HG03354 (cell line): ENCODE data around the gene TNRC6B.
"Not testable (repeated sequence)": the region's sequence is repeated elsewhere in the genome, so short reads cannot be mapped to it uniquely, and the experiment has no call there.

Source experiments
- ATAC-seq: cut with Tn5 transposase; IDR thresholded peaks from one replicate; pipeline ENCODE4 v1.9.1; 2021; ENCODE audit warnings: mild to moderate bottlenecking; ENCODE audit not compliant: unreplicated experiment, poor library complexity, severe bottlenecking

TNRC6B gene

DNA sequence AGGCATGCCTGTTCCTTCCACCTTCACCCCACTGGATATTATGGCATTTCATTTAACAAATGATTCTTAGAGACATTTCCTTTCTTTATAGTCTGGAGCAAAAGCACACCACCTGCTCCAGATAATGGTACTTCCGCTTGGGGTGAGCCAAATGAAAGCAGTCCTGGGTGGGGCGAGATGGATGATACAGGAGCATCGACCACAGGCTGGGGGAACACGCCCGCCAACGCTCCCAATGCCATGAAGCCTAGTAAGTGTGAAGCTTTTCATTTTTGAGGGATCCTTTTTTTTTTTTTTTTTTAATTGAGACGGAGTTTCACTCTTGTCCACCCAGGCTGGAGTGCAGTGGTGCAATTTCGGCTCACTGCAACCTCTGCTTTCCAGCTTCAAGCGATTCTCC is 92.3 kb downstream of the TNRC6B start:
- no peak for ATAC-seq

DNA sequence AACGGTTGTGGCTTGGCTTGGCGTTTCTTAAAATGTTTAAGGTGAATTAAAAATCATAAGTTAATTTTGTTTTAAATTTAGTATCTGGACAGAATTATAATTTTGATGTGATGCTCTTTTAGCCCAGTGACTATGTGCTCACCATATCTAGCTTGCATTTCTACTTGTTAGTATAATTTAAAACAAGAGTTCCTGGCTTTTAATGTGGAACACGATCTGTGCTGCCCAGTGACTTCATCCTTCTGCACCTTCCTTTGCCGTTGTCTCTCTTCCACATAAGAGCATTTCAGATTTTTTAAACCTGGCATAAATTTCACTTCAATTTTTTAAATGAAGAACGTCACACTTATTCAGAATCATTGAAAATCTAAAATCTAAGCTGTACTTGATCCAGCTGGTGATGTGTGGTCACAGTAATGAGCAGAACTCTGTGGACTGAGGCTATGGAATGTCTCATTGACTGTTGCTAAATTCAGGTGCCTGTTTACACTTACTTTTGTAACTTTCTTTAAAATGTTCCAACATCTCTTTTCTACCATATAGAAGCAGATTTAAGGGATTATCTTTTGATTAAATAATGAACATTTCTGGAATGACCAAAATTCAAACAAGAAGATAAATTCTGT is 93.1 kb downstream of the TNRC6B start:
- no peak for ATAC-seq

DNA sequence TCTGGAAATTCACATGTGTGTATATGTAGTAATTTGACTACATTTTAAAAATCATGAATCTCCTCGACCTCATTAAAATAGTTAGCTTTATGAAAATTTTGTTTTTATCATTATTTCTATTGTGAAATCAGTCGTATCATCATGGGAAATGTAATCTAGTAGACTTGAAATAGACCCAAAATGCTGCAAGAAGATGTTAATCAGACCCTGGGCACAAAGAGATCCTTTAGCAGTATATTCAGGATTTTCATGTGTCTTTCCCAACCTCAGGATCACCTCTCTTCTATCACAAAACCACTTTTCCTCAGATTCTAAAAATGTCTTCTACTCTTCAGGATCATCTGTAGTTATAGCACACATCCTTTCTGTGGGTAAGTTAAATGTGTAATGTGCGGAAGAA is 93.7 kb downstream of the TNRC6B start:
- no peak for ATAC-seq

DNA sequence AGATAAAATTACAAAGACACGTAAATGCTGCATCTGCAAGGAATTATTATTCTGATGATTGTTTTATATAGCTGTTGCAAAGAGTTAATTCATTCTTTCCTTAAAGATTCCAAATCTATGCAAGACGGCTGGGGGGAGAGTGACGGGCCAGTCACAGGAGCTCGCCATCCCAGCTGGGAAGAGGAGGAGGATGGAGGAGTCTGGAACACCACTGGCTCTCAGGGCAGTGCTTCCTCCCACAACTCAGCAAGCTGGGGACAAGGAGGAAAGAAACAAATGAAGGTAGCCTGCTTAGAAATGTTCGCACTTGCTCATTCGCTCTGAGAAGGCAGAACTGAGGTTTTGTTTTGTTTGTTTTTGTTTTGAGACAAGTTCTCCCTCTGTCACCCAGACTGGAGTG is 95.6 kb downstream of the TNRC6B start:
- ATAC-seq: no peak

DNA sequence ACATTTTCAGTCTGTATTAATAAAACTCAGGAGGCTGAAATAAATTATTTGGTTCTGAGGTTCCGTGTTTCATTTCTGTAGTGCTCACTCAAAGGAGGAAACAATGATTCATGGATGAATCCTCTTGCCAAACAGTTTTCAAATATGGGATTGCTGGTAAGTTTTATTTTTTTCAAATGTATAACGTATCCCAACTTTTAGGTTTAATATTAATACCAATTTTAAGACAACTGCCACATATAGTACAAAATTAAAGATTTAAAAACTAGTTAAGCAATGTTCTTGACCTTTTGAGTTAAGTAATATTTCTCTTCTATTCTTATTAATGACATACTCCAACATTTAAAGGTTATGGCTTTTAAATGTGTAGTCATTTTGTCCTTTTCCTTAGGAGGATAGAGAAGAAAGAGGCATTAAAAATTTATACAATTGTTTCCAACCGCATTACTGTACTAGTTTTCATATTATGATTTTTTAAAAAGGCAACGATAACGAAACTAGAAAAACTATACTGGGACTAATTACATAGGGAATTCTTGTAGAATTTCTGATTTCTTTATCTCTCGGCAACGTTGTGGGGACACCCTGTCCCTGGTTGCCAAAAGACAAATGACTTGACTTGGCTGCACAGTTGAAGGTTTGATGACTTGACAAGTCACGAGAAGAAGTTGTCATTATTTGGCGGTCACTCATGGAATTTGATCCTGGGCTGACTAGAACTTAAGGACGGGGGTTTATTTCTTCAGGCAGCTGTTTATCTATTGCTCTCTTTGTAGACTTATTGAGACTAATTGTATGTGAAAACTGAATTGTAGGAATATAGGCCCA is 99.5 kb downstream of the TNRC6B start:
- no peak for ATAC-seq

DNA sequence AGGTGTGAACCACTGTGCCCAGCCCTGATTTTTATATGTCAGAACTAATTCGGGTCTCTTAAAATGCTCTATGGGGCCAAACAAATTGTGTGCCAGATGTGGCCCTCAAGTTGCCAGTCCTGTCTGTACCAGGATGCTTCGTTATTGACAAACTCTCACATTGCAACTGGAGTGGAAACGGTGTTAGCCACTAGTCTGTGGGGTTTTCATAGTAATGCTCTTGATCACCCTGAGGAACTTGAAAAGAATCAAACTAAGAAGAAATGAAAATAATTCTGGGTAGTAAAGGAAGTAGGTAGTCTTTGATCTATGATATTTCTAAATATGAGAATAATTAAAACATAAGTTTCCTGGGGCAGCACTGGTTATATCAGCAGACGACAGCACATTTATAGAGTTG is 101.3 kb downstream of the TNRC6B start:
- no peak for ATAC-seq

DNA sequence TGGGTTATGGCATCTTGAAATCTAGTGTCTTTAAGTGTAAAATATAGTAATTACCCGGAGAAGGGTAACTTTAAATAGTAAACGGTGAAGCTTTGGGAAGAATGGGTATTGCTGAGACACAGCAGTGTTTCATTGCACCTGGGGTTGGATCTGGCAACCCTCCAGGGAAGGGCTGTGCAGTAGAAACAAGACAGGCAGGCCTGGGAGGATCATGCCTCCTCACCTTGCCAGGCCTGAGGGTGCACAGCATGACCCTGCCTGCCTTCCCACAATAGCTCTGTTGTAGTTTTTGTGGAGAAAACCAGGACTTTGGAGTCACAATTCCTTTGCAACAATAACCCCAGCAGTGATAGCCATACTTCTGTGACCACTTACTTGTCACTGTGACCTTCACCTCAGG is 104.0 kb downstream of the TNRC6B start:
- ATAC-seq: no peak

DNA sequence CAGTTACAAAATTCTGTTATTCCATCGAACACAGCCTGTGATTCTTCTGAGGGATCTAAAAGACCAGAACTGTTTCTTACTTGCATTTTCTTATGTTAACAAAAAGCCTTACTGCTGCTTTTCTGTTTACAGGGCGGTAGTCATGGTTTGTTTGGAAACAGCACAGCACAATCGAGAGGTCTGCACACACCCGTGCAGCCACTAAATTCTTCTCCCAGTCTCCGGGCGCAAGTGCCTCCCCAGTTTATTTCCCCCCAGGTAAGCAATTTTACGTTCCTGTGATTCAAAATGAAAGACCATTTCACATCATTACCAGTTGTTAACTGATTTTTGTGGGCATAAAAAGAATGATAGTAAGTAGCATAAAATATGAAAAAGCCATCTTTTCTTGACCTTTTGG is 107.8 kb downstream of the TNRC6B start:
- no peak for ATAC-seq

DNA sequence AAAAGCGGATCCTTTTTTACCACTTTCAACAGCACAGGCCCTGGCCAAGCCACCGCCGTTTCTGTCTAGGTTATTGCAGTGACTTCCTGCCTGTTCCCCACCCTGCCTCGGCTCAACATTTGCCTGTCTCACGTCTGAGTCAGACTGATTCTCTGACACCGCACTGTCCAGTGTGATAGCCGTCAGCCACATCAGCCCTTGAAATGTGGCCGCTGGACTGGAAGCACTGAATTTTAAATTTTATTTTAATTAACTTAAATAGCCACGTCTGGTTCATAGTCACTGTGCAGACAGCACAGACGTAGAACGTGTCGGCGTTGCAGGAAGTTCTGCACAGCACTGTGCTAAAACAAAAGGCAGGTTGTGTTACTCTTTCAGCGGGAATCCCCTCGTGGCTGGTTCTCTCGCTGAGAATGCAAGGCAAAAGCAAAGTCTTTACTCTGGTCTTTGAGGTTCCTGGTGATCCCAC is 112.3 kb downstream of the TNRC6B start:
- no peak for ATAC-seq

DNA sequence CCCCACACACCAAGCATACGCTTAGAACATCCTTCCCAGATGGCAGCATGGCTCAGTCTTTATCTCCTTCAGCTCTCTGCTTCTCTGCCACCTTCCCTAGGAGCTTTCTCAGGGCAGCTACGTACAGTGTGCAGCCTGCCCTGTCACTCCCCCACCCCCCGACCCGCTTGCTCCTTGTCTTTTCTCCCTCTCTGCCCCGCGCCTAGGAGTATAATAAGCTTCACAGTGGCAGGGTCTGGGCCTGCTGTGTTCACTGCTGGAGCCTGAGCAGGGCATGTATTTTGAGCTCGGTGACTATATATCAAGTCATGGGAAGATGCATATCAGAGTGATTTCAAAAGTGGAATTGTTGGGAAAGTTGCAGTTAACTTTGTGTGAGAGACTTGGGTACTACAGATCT is 112.8 kb downstream of the TNRC6B start:
- no peak for ATAC-seq

DNA sequence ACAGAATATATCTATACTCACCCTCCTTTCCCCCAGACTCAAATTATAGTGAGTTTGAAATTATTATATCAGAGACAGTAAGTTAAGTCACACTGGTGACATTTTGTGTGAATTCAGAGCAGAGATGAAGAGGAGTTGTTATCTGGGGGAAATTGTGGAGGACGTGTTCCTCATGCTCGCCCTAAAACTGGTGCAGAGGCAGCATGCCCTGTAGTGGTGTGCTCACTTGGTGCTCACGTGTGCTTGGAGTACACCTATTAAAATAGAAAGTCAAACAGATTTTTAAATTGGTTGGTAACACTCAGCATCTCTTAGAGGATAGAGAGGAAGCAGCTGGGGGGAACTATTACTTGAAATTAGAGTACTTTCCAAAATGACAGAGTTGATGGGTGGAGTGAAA is 117.0 kb downstream of the TNRC6B start:
- no peak for ATAC-seq

DNA sequence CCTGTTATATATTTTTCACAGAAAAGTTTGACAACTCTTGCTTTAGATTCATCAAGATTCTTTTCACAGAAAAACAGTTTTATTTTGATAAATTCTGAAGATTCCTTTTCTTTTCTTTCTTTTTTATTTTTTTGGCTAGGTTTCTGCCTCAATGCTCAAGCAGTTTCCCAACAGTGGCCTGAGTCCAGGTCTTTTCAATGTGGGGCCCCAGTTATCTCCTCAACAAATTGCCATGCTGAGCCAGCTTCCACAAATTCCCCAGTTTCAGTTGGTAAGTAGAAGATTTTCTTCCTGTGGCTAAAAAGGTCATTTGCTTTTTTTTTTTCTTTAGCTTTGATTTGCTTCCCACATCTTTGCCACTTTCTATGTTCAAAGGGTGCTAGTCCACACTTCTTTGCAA is 122.6 kb downstream of the TNRC6B start:
- ATAC-seq: no peak

DNA sequence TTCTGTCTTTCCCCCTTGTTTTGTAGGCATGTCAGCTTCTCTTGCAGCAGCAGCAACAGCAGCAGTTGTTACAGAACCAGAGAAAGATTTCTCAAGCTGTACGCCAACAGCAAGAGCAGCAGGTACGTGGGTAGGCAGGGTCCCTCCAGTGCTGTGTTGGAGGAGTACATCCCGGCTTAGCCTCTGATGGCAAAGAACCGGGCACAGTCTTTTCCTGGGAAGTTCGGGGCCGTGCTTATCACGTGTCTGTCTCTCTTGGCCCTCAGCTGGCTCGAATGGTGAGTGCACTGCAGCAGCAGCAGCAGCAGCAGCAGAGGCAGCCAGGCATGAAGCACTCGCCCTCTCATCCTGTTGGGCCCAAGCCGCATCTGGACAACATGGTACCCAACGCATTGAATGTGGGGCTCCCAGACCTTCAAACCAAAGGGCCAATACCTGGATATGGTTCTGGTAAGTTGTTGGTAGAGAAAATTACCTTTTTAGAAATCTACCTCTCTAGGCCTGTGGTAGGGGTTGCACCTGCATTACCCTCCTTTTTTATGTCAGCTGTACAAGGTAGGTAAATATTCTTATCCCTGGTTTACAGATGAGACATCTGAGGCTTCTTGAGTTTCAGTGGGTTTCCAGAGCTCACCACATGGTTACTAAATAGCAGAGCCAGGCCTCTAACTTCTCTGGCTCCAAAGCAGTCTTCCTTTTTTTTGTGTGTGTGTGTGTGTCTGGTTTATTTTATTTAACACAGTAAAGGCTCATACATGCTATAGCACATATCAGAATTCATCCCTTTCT is 123.4 kb downstream of the TNRC6B start:
- ATAC-seq: peak; percentile 78

DNA sequence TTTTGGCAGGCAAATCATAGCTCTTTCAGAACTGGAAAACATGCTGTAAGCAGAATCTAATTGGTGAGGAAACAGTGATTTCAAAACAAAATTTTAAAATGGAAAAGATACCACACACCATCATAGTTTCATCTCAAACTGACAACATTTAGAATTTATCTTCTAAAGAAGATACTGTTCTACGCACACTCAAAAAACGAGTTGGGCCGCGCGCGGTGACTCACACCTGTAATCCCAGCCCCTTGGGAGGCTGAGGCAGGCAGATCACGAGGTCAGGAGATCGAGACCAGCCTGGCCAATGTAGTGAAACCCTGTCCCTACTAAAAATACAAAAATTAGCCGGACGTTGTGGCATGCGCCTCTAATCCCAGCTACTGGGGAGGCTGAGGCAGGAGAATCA is 124.4 kb downstream of the TNRC6B start:
- ATAC-seq: no peak

DNA sequence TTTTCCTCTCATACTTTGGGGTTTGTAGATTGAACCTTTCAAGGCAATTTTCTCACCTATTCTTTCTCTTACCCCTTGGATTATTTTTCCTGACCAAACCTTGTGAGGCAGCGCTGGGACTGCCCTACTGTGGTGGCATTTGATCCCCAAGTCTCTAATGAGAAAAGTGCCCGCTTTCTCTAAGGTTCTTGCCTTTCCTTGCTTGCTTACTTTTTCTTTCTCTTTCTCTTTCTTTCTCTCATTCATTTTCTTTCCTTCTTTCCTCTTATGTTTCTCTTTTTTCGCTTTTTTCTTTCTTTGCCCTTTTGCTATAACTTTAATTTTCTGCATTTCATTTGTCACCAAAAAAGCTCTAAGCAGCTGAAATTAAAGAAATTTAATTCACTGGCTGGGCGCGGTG is 127.9 kb downstream of the TNRC6B start:
- ATAC-seq: no peak

DNA sequence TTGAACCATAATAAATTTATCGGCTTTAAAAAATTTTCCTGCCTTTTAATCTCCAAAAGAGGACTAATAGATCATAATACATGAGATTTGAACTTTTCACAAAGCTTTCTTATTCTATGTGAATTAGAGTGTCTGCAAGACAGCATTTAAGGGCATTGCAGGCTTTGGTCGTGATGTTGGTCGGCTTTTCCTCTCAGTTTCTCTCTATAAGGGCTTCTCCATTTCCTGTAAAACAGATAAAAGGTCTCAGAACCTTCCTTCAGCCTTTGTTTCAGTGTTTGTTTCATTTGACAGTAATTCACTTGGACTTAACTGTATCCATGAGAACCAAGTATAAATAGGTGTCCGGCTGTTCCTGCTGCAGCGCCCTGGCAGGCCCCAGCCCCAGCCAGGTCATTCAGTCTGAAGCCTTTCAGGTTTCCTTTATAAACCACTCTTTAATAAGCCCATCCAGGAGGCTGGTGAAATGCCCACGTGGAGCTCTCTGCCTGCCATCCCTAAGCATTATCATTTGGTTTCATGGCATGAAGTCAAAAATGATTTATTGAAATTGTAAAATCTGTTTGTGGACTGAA is 131.4 kb downstream of the TNRC6B start:
- no peak for ATAC-seq

DNA sequence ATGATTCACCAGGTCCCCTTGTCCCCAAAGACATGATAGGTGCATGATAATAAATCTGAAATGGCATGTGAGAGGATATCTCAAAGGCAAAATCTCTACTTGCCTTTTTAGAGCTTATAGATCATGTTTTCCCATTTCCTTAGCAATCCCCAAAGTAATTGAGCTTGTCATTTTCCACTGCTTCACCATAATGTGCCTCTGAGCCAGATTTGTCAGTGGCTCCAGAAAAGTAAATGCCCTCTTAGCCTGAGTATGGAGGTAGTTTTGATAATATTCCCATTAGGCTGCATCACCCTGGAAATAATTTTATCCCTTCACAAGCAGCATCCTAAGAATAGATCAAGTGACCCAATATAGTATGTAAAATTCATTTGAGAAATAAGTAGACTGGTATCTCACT is 131.9 kb downstream of the TNRC6B start:
- no peak for ATAC-seq

DNA sequence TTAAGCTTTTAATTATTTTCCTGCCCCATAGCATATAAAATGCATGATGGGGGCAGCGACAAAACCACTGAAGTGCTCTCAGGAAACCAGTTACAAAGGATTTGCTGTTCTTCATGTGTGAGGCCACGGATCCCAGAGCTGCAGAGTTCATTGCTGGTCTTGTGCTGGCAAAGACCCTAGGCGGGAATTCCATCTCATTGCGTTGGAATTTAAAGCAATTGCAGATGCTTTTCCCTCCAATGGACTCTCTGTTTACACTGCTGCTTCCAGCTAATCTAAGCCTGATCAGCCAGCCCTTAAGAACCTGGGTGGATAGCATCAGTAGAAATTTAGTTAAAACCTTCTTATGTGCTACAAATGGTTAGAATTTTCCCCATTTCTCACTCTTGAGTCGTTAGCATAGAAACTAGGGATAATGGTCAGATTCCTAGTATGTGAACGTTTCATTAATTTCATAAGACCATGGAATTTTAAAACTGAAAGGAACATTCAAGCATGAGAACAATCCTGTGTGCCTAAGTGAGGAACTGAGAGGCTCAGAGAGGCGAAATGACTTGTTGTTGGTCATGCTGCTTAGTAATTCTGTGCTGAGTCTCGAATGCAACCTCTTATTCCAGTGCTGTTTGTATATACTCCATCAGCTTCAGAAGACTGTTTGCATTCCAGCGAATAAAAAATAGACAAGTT is 132.5 kb downstream of the TNRC6B start:
- ATAC-seq: no peak

DNA sequence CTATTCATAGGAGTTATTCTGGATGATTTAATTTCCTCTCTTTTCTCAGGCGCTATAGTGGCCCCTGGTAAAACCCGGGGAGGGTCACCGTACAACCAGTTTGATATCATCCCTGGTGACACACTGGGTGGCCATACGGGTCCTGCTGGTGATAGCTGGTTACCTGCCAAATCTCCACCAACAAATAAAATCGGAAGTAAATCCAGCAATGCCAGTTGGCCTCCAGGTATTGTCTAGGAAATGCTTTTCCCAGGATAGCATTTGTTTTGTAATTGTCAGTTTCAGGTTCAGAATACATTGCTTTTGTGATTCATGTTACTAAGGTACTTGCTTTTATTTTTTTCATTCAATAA is 133.0 kb downstream of the TNRC6B start:
- no peak for ATAC-seq

DNA sequence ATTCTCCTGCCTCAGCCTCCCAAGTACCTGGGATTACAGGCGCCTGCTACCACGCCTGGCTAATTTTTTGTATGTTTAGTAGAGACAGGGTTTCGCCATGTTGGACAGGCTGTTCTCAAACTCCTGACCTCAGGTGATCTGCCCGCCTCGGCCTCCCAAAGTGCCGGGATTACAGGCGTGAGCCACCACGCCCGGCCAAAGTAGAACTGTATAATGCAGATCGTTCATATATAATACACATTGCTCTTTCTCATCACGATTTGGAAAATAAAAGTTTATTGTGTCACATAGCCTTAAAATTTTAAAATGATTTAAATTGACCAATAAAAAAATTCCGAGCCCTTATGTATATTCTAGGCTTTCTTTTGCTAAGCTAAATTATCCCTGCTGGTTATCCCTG is 133.9 kb downstream of the TNRC6B start:
- ATAC-seq: not testable (repeated sequence)
